ENCODE measurements around the gene LRP2. TPM values are rescaled to one million over a fixed set of nuclear protein-coding genes. Genes with fewer than 3 reads are reported as not detected.
"Not testable (repeated sequence)": the region's sequence is repeated elsewhere in the genome, so short reads cannot be mapped to it uniquely, and the experiment has no call there.

The LRP2 gene
- total RNA-seq, 1 experiment from 2014 or later: not detected

DNA sequence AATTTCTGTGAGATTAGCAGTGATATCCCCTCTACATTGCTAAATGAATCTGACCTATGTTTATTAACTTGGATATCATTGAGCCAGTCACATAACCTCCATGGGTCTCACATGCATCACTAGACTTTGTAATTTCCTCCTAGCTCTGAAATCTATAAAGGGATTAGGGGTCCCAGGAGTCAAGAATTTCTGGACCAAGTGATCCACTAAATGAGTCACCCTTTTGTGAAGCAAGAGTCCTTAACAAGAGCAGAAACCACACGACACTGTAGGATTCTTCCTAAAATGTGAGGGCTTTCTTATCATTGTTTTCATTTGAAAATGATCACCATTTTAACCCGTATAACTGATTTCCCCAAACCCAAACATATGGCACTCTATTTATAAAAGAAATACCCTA is 202.6 kb downstream of the LRP2 start:
- in situ Hi-C loops (cut with HindIII; ENCODE audit: low pct_unique_long_range_greater_than_20kb, low sequenced_read_pairs): no loop called here
- no peak for DNase-seq (ENCODE audit: low read depth)

DNA sequence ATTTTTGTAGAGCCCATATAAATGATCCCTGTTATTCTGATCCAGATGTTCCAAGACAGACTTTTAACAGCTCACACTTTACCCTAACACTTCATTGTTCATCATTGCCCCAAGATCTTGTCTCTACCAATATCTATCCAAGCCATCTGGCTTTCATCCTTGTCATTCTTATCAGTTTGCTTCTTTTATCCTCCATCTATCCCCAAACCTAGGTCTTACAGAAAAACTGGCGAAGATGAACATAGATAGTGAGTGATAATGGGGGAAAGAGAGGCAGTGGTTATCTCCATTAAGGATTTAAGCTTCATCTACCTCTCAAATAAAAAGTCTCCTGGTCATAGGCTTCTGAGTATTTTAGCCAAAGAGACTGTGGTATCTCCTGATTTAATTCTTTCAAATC is 203.5 kb downstream of the LRP2 start:
- DNase-seq (ENCODE audit: low read depth): no peak
- in situ Hi-C loops (cut with HindIII; ENCODE audit: low pct_unique_long_range_greater_than_20kb, low sequenced_read_pairs): no loop called here

DNA sequence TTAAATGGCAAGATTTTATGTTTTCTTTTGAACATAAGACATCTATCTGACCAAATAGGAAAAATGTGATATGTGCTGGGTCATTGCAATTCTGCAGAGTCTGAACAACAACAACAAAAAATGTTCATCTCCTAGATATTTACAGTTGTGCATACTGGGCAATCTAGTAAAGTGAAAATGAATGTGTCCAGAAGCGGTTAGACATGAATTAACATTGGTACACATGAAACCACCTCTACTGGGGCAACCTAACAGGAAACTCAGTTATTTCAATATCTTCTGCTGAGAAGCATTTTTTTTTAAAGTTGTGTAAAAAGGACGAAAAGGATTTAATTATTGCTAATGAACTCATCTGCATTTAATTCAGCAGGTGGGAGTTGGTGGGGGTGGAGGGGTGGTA is 216.1 kb downstream of the LRP2 start:
- in situ Hi-C loops (cut with HindIII; ENCODE audit: low pct_unique_long_range_greater_than_20kb, low sequenced_read_pairs): no loop called here
- no peak for DNase-seq (ENCODE audit: low read depth)

DNA sequence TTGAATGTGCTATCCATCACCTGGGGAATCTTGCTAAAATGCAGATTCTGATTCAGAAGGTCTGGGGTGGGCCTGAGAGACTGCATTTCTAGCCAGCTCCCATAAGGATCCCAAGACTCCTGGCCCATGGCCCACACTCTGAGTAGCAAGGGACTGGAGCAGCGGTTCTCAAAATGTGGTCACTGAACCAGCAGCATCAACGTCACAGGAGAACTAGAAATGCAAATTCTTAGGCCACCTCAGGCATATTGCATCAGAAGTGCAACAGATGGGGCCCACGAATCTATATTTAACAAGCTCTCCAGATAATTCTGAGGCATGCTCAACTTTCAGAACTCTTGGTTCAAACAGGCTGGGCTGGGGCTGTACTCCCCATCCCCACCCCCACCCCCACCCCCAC is 218.3 kb downstream of the LRP2 start:
- no peak for DNase-seq (ENCODE audit: low read depth)
- in situ Hi-C loops (cut with HindIII; ENCODE audit: low pct_unique_long_range_greater_than_20kb, low sequenced_read_pairs): no loop called here

DNA sequence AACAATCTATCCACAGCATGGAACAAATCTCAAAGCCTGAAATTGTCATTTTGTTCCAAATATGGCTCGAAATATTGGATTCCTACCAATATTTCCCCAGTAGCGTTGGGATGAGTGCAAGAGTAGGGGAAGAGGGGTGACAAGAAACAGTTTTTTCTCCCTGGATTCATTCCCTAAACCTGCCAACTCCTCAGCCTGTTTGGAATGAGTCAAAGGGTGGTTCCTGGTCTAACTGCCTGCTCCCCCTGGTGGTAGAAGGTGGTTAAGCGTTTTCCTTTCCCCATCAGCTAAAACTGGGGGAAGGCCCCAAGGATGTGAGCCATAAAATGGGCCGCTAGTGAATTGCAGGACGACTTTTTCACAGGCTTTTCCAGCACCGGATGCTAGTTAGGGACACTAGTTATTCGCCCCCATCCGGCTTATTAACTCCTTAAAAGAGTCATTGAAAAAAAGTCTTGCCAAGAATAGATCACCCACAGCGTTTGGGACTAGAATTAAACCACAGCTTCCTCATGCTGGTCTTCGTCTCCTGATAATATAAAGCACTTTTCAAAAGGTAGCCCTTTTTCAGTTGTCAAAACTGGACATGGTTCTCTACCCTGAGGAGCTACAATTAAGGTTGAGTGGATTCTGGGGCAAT is 220.5 kb downstream of the LRP2 start:
- in situ Hi-C loops (cut with HindIII; ENCODE audit: low pct_unique_long_range_greater_than_20kb, low sequenced_read_pairs): no loop called here
- DNase-seq (ENCODE audit: low read depth): peak; percentile 43

DNA sequence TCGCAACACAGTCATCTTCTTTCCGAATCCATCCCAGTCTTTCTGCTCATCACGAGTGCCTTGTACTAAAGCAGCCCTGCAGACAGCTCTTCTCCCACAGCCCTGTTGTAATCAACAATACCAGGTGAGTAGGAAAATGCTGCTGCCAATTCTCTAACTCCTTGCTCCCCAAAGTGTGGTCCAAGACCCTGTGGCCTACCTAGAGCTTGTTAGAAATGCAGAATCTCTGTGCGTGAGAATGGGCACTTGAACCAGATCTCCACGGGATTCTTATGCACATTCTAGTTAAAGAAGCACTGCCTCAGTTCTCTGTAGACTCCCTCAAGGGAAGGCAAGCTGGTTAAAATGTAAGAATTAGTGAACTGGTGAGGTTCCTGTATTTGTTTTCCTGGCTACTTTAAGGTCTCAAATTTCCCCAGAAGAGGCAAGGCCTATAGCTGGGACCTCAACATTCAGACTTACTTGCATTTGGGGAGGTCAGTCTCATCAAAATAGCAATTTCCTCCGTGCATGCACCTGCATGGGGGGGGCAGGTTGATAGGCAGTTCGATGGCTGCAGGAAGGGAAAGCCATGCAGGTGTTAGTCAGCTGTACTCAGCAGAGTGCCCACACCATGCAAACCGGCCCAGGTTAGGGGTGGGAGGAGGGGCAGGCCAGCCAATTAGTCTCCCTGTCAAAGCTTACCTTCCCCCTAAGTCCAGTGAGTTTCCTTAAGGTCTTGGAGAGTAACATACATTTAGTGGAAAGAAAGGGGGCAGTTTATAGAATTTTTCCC is 222.2 kb downstream of the LRP2 start:
- DNase-seq (ENCODE audit: low read depth): no peak
- in situ Hi-C loops (cut with HindIII; ENCODE audit: low pct_unique_long_range_greater_than_20kb, low sequenced_read_pairs): no loop called here

DNA sequence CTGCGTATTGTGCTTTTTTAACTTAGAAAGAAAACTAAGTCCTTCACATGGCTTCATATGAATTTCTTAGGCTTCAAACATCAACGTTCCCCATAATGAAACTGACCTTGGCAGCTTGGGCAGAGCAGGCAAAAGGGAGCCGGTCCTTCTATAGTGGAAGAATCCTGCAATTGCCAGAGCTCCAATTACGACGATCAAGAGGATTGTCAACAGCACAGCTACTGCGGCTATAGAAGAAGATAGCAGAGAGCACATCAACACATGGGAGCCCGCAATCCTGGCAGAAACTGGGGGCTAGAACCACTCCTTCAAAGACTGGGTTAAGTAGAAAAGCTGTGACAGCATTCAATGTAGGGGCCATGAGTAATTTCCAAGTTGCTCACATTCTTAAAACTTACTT is 223.2 kb downstream of the LRP2 start:
- in situ Hi-C loops (cut with HindIII; ENCODE audit: low pct_unique_long_range_greater_than_20kb, low sequenced_read_pairs): no loop called here
- DNase-seq (ENCODE audit: low read depth): no peak

DNA sequence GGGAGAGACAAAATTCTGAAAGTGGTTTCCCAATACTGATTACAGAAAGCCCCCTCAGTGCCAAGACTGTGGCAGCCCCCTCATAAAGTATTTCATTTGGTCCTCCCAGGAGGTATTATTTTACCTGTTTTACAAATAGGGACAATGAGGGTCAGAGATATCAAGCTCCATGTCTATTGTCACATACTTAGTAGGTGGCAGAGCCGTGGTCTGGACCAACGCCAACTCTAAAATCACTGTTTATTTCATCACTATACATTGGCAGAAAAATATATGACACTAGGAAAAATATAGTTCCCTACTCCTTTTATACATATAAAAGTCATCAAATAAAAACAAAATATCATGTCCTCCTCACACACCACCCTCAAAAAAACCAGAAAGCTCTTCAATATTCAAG is 224.4 kb downstream of the LRP2 start:
- no peak for DNase-seq (ENCODE audit: low read depth)
- in situ Hi-C loops (cut with HindIII; ENCODE audit: low pct_unique_long_range_greater_than_20kb, low sequenced_read_pairs): no loop called here

DNA sequence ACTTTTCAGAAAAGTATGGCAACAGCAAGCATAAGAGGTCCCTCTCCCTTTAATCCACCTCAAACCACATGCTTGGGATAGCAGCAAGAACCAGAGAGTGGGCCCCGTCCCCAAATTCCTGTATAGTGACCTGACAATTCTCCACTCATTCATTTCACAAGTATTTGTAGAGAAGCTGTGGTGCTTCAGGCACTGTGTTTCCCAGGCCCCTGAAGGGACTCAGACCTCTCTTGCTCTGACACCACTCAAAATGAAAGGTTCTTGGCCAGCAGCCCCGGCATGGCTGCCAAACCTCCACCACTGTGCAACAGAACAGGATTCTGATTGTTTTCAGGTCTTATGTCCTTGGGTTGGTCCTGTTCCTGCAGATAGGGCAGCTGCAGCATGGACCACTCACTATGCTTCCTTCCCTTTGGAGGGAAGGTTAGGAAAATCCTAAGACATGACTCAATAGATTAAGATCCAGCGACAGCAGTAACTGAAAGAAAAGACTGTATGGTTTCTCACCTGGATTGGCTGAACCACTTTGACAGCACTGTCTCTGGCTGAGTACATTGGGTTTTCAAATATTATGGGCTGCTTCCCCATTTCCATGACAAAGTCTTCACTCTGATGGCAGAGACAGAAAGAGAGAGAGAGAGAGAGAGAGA is 225.3 kb downstream of the LRP2 start:
- in situ Hi-C loops (cut with HindIII; ENCODE audit: low pct_unique_long_range_greater_than_20kb, low sequenced_read_pairs): no loop called here
- DNase-seq (ENCODE audit: low read depth): no peak

DNA sequence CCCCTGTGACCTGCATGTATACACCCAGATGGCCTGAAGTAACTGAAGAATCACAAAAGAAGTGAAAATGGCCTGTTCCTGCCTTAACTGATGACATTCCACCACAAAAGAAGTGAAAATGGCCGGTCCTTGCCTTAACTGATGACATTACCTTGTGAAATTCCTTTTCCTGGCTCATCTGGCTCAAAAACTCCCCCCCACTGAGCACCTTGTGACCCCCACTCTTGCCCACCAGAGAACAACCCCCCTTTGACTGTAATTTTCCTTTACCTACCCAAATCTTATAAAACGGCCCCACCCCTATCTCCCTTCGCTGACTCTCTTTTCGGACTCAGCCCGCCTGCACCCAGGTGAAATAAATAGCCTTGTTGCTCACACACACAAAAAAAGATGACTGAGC is 225.9 kb downstream of the LRP2 start:
- in situ Hi-C loops (cut with HindIII; ENCODE audit: low pct_unique_long_range_greater_than_20kb, low sequenced_read_pairs): not testable (repeated sequence)

DNA sequence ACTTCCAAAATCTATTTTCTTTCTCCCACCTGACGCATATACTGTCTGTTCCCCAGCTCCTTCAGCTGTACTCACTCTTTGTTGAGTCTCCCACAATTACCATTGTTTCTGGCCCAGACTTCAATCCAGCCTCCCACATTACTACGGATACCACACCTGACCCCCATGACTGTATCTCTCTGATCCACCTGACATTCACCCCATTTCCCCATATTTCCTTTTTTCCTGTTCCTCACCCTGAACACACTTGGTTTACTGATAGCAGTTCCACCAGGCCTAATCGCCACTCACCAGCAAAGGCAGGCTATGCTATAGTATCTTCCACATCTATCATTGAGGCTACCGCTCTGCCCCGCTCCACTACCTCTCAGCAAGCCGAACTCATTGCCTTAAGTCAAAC is 228.1 kb downstream of the LRP2 start:
- DNase-seq (ENCODE audit: low read depth); in situ Hi-C loops (cut with HindIII; ENCODE audit: low pct_unique_long_range_greater_than_20kb, low sequenced_read_pairs): not testable (repeated sequence)

More for the DNA sequence above, 225.9 kb downstream of the LRP2 start:
- DNase-seq (ENCODE audit: low read depth): not testable (repeated sequence)

DNA sequence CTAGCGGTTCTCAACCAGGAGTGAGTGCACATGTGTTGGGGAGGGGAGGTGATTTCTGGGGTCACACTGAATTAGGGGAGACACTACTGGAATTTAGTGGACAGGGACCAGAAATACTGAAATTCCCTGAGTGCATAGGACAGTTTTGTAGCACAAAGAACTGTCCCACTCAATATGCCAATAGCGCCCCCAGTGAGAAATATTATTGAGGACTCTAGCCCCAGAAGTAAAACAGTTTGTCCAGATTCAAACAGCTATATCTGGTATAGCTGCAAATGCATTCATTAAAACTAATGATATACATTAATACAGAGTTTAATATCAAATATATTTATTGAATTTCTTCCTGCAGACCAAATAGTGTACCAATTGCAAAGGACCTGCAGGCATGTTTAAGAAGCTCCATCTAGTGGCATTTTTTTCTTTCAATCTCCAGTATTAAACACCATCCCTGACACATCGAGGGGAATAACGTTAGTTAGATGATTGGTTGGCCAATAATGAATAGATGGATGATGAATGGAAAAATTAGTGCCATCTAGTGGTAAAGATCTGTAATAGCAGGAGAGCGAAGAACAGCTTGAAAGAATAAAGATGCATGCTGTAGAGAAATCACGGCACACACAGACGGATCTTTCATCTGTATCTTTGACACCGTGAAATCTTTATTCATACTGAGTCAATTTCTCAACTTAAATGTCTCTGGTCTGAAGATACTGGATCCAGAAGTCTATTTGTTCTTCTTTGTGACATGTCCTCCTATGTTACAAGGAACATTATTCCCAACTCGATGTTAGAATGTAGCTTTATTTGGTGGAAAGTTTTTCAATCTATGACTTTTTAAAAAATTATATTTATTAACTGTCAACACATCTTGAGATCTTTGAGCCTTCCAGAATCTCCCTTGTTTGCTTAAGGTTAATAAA is 230.5 kb downstream of the LRP2 start:
- in situ Hi-C loops (cut with HindIII; ENCODE audit: low pct_unique_long_range_greater_than_20kb, low sequenced_read_pairs): no loop called here
- DNase-seq (ENCODE audit: low read depth): peak; percentile 80

DNA sequence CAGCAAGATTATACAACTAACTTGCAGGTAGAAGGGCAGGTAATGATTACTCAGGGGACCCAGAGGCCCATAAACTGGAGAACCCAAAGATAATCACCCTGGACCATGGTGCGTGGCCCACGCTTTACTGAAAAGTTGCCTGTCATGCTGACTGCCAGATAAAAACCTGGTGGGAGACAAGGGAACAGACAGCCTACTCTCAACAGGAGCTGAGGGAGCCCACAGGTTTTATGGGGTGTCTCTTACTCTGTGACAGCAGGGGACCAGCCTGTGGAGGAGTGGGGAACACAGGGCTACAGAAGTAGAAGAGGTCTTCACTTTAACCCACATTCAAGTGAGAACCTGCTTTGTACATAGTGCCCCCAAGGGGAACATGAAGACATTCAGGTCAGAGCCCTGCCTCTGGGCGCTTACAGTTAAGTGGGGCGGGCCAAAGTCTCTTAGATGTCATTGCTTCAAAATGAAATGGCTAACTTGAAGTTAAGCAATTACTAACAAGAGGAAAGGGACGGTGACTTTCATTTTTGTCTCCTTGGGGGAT is 232.6 kb downstream of the LRP2 start:
- in situ Hi-C loops (cut with HindIII; ENCODE audit: low pct_unique_long_range_greater_than_20kb, low sequenced_read_pairs): no loop called here
- no peak for DNase-seq (ENCODE audit: low read depth)

DNA sequence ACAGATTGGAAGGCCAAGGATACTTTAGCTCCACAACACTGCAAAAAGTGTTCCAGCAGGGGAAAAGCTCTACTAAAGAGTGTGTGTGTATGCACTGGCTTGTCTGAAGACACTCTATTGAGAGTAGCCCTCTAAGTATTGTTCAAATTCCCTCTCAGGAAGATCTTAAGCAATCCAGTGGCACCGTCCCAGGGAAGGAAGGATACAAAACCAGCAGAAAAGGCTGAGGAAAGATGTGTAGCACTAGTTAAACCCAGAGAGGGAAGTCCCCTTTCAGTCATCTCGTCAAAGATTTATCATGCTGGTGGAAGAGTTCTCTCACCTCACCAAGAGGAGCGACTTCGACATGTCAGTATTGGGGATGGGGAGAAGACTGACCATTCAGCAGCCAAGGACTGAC is 242.5 kb downstream of the LRP2 start:
- DNase-seq (ENCODE audit: low read depth): no peak
- in situ Hi-C loops (cut with HindIII; ENCODE audit: low pct_unique_long_range_greater_than_20kb, low sequenced_read_pairs): no loop called here

DNA sequence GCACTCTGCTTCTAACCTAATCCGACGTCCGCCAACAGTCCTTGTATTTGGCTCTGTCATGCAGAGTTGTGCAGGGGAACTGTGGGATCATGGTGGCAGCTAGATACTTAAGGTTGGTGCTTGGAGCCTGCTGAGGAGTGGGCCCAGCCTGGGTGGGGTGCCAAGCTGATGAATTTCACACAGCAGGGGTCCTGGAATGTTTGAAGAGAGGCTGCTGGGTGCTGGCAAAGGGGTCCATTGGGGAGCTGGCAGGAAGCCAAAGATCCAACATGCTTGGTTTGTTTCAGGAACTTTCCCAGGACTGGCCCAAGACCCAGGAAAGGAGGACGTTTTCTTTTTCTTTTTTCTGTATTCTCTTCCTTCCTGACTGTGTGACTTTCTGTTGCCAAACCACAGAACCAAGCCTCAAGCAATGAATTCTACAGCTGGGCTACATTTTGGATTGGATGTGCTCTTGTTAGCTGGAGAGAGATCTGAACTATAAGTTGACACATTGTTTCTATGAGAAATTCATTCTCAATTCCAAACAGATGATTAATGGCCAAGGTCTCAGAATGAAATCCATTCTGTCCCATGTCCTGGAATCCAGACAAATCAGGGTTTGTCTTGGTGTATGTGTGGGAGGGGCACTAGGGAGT is 243.1 kb downstream of the LRP2 start:
- in situ Hi-C loops (cut with HindIII; ENCODE audit: low pct_unique_long_range_greater_than_20kb, low sequenced_read_pairs): no loop called here
- no peak for DNase-seq (ENCODE audit: low read depth)

DNA sequence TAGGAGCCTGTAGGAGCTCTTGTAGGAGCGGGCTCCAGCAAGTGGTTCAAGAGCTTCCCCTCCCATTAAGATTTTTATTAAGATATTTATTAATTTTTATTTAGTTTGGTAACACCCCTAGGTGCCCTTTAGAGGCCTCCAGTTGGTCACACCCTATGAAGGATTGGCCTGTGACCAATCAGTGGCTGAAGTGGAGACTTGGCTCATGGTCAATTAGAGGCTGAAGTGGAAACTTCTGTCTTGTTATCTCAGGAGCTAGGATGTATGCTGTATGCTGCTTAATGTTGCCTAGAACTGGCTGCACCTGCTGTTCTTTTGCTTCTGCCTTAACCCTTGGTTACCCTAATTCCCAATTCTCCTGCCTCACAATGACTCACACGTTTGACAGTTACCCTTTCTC is 244.3 kb downstream of the LRP2 start:
- no peak for DNase-seq (ENCODE audit: low read depth)
- in situ Hi-C loops (cut with HindIII; ENCODE audit: low pct_unique_long_range_greater_than_20kb, low sequenced_read_pairs): no loop called here

DNA sequence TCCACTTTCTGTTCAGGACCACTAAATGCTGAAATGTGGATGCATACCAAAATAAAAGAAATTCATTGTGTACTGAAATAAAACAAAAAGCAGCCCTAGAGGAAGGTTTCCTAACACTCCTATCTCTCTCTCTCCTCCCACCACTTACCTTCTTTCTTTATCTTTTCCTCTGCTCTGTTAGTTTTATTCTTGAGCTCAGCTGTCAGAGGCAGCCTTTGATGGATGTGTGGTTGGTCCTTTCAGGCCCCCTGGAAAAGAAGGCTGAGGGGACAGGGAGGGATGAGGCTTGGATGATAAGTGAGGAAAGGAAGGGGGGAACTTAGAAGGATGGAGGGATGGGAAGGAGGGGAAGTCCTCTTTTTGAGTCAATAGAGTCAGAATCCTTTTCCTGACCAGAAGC is 245.3 kb downstream of the LRP2 start:
- in situ Hi-C loops (cut with HindIII; ENCODE audit: low pct_unique_long_range_greater_than_20kb, low sequenced_read_pairs): no loop called here
- no peak for DNase-seq (ENCODE audit: low read depth)

DNA sequence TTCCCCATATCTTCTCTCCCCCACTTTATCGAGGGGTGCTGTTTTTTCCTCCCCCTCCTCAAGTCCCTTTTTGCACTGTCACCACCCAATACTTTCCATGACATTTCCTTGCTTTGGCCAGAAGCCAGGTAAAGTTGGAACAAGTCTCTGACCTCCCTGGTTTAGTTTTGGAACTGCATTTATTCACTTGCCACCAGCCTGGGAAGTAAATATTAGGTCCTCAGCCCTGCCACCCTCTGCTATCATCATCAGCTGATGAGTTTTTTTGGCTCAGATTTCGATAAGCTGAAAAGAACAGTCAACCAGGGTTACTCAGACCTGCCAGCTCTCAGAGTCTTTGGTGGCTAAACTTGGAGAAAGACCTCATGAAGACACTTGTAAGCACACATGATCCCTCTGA is 246.0 kb downstream of the LRP2 start:
- no peak for DNase-seq (ENCODE audit: low read depth)
- in situ Hi-C loops (cut with HindIII; ENCODE audit: low pct_unique_long_range_greater_than_20kb, low sequenced_read_pairs): no loop called here
